Panc1 (cell line): ENCODE measurements around the gene COL5A1. TPM values are rescaled to one million over a fixed set of nuclear protein-coding genes. Genes with fewer than 3 reads are reported as not detected.

Experiments used
- ATAC-seq: fragments of 200-7000 bp; cut with Tn5 transposase; 2 replicates; pipeline ENCODE4 v1.9.1; 2020; ENCODE audit warnings: mild to moderate bottlenecking, moderate library complexity
- BruUV-seq: library from RNA; stranded (reverse); fragments of 400-500 nt; replicated peaks from 2 replicates; lab custom pipeline; 2021; lab: Mats Ljungman, UMichigan
- CTCF ChIA-PET: fragments of 300-600 bp; sonication (Branson Sonifier 250); formaldehyde crosslinking; loops from one replicate; lab custom pipeline; 2022; ENCODE audit warnings: antibody characterized with exemption; lab: Charles Lee
- POLR2A ChIA-PET: fragments of 300-600 bp; sonication (Branson Sonifier 250); formaldehyde crosslinking; loops from one replicate; lab custom pipeline; 2022; ENCODE audit warnings: antibody characterized with exemption; lab: Charles Lee
- DNase-seq: peaks from one replicate; pipeline ENCODE4 v3.0.0-alpha.2; 2010; ENCODE audit warnings: low read depth, low spot score
- H3K27ac ChIP-seq: 2 replicates; pipeline ENCODE4 v1.5.1; 2011; ENCODE audit warnings: mild to moderate bottlenecking, low read length, inconsistent platforms
- H3K27me3 ChIP-seq: fragments of 200-500 bp; sonication (Bioruptor generic); 2 replicates; pipeline ENCODE4 v1.6.0; 2014; ENCODE audit warnings: low read length, inconsistent platforms; ENCODE audit not compliant: control insufficient read depth, insufficient read depth
- H3K36me3 ChIP-seq: fragments of 200-500 bp; sonication (Bioruptor generic); 2 replicates; pipeline ENCODE4 v1.5.1; 2014; ENCODE audit warnings: inconsistent platforms, mild to moderate bottlenecking, low read length, moderate library complexity; ENCODE audit not compliant: control insufficient read depth, insufficient read depth
- H3K4me1 ChIP-seq: 2 replicates; pipeline ENCODE4 v1.5.1; 2011; ENCODE audit warnings: inconsistent platforms, mild to moderate bottlenecking, low read length, moderate library complexity; ENCODE audit not compliant: control insufficient read depth, insufficient read depth
- H3K4me3 ChIP-seq, 2 experiments: 2 replicates each; pipeline ENCODE4 v1.5.1; 2011 to 2012; ENCODE audit warnings: low read depth in 2 of 2, low read length in 2 of 2, mild to moderate bottlenecking in 2 of 2, inconsistent platforms in 1 of 2, moderate library complexity in 1 of 2
- H3K9me3 ChIP-seq: fragments of 200-500 bp; sonication (Bioruptor generic); 2 replicates; pipeline ENCODE4 v1.5.1; 2014; ENCODE audit warnings: low read depth, mild to moderate bottlenecking, inconsistent platforms, low read length, moderate library complexity; ENCODE audit not compliant: control insufficient read depth, insufficient read depth
- POLR2AphosphoS5 ChIP-seq: IDR thresholded peaks from 2 replicates; pipeline ENCODE4 v1.6.1; 2012; ENCODE audit warnings: mild to moderate bottlenecking, low read depth, low read length, moderate library complexity
- REST ChIP-seq, 2 experiments: IDR thresholded peaks; 2 replicates each; pipeline ENCODE4 v1.6.1; 2011 to 2012; ENCODE audit warnings: low read depth in 2 of 2, control low read depth in 1 of 2, low read length in 1 of 2, mild to moderate bottlenecking in 1 of 2, moderate library complexity in 1 of 2; ENCODE audit not compliant: insufficient read depth in 1 of 2
- SIN3A ChIP-seq: IDR thresholded peaks from 2 replicates; pipeline ENCODE4 v1.6.1; 2012; ENCODE audit warnings: low read depth, mild to moderate bottlenecking, low read length, moderate library complexity, borderline replicate concordance; ENCODE audit not compliant: insufficient read depth
- TCF7L2 ChIP-seq: IDR thresholded peaks from 2 replicates; pipeline ENCODE4 v1.6.1; 2011; ENCODE audit warnings: mild to moderate bottlenecking, low read depth, low read length, inconsistent platforms
- in situ Hi-C: cut with HindIII; loops from 2 replicates; pipeline ENCODE4 v1.10.0; 2016; ENCODE audit warnings: low sequenced_read_pairs, low pct_unique_long_range_greater_than_20kb
- intact Hi-C: fragments of 100-400 bp; cut with micrococcal nuclease; formaldehyde crosslinking; loops from one replicate; pipeline ENCODE4 v1.10.0; 2022; ENCODE audit not compliant: unreplicated experiment
- total RNA-seq: library from RNA; stranded (reverse); gene quantifications from one replicate; pipeline ENCODE4 v1.2.1, GENCODE V29; 2021; ENCODE audit not compliant: unreplicated experiment
- TF ChIP-seq, protein P1 (sequence below): fragments of 450-650 bp; IDR thresholded peaks from 2 replicates; pipeline ENCODE4 v1.5.1; 2017; ENCODE audit warnings: mild to moderate bottlenecking

COL5A1 gene
- total RNA-seq, 1 experiment from 2014 or later = 5.7 TPM

DNA sequence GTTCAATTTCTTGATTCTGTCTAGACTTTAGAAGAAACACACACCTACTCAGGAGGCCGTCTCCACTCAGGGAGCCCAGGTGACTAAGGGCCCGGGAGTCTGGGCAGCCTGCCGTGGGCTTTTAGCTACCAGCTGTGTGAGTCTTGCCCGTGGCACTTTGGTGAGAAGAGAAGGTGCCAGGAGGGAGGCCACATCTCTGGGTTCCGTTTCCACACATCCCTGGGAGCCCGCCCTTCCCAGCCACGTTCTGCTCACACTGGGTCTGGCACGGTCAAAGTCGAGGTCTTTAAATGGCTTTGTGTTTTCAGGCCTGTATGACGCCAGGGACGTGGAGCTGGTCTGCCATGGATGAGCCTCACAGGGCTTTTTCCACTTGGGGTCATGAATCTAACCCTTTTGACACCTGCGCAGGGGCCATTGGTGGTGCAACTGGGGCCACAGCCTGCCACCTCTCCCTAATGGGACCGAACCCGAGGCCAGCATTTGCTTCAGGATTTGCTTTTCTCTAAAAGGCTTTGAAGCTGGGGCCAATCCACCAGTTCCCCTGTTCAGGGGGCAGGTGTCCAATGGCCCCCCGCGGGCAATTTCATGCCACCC is 221.8 kb downstream of the COL5A1 start:
- intact Hi-C loops (no loop called here), in situ Hi-C loops (no loop called here)
- ATAC-seq (no peak), DNase-seq (no peak)
- ChIA-PET POLR2A (no interaction called here), CTCF (no interaction called here)
- TF ChIP-seq REST (IDR thresholded peaks at IDR 0.05; ENCODE audit: insufficient read depth in 1 of 2, low read depth in 2 of 2, low read length in 1 of 2) = no peak
- no peak for TF ChIP-seq SIN3A
- TF ChIP-seq, protein P1, sequence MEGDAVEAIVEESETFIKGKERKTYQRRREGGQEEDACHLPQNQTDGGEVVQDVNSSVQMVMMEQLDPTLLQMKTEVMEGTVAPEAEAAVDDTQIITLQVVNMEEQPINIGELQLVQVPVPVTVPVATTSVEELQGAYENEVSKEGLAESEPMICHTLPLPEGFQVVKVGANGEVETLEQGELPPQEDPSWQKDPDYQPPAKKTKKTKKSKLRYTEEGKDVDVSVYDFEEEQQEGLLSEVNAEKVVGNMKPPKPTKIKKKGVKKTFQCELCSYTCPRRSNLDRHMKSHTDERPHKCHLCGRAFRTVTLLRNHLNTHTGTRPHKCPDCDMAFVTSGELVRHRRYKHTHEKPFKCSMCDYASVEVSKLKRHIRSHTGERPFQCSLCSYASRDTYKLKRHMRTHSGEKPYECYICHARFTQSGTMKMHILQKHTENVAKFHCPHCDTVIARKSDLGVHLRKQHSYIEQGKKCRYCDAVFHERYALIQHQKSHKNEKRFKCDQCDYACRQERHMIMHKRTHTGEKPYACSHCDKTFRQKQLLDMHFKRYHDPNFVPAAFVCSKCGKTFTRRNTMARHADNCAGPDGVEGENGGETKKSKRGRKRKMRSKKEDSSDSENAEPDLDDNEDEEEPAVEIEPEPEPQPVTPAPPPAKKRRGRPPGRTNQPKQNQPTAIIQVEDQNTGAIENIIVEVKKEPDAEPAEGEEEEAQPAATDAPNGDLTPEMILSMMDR = no peak
- no peak for TF ChIP-seq TCF7L2
- no peak for TF ChIP-seq POLR2AphosphoS5
- Histone ChIP-seq H3K9me3 (no peaks in the 10 kb centered on the region), H3K27ac (no peak overlapping the region), H3K4me3 (no peak overlapping the region), H3K27me3 (no peaks in the 10 kb centered on the region), H3K4me1 (no peaks in the 10 kb centered on the region), H3K36me3 (no peaks in the 10 kb centered on the region)
- BruUV-seq = no TSS peak

DNA sequence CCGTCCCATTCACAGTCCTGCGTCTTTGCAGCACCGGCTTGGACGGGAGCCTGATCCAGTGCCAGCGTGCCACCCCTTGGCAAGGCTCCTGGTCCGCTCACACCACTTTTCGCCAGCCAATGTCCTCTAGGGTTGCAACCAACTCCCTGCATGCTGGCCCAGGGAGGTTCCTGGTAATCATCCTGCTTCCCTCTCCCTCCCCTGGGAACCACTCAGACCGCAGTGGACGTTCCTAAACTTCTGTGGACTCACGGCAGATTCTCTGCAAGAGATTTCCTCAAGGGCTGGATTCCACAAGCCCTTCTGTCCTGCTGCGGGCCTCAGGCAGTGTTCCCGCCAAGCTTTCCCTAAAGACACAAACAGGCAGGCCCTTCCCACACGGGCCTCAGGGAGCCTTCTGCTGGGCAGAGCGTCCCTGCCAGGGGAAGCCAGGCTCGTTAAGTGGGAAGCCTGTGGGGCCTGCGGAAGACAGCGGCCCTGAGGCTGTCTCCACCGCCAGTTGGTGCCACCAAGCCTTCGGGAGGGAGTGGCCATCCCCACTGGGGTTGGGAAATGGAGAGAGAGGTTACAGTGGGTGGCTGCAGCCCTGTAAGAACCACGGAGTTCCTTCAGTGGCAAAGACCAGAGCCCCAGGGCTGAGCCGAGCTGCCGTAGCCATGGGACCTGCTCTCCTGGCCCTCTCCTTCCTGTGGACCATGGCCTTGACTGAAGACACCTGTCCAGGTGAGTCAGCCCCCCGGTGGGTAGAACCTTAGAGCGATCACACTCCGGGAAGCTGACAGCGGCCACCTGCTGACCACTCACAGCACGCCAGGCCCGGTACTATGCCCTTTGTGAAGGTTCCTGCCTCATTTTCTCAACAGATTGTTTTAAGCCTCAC is 222.6 kb downstream of the COL5A1 start:
- BruUV-seq = no TSS peak
- ATAC-seq = no peak
- CTCF ChIA-PET = no interaction called here
- intact Hi-C loops = no loop called here
- Histone ChIP-seq H3K9me3 (no peaks in the 10 kb centered on the region), H3K4me3 (no peak overlapping the region), H3K27ac (no peak overlapping the region), H3K4me1 (no peaks in the 10 kb centered on the region), H3K27me3 (no peaks in the 10 kb centered on the region), H3K36me3 (no peaks in the 10 kb centered on the region)
- no peak for DNase-seq
- POLR2A ChIA-PET = no interaction called here
- TF ChIP-seq REST (IDR thresholded peaks at IDR 0.05; ENCODE audit: insufficient read depth in 1 of 2, low read depth in 2 of 2, low read length in 1 of 2) (no peak), POLR2AphosphoS5 (no peak), SIN3A (no peak), TCF7L2 (no peak)
- TF ChIP-seq, protein P1 = no peak
- in situ Hi-C loops = no loop called here
